NK-92 treated with Interleukin-12 subunit alpha and Interleukin-12 subunit beta, amount 100 ng/mL, for 24 hours (cell line): ENCODE measurements around the gene MKS1.

Experiments used
- DNase-seq: peaks from one replicate; lab custom pipeline; 2025; lab: John Stamatoyannopoulos, UW

Gene MKS1

GRCh38 chr17:58219007-58219788 is at the start of gene MKS1:
MKS1 (minus strand) TSS chr17:58219255; CDS start chr17:58219230, 25 bp downstream.
- DNase-seq: peak; percentile 85

DNA sequence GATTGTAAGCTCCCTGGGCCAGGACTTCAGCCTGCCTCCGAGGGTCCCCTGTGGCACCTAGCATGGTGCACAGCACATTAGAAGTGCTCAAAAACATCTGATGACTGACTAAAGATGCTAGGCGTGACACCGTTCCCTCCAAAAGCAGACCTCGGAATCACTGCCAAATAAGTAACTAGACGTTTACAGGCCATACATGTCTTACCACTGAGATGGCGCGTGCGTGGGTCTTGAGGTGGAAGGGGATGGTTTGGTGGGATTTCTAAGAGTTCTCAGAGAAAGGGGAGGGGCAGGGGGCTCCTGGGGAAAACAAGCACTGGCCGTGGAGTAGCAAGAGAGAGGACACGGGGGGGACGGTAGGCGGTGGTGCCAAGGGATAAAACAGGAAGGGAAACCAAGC is 49.3 kb upstream of the MKS1 start:
- DNase-seq: no peak

DNA sequence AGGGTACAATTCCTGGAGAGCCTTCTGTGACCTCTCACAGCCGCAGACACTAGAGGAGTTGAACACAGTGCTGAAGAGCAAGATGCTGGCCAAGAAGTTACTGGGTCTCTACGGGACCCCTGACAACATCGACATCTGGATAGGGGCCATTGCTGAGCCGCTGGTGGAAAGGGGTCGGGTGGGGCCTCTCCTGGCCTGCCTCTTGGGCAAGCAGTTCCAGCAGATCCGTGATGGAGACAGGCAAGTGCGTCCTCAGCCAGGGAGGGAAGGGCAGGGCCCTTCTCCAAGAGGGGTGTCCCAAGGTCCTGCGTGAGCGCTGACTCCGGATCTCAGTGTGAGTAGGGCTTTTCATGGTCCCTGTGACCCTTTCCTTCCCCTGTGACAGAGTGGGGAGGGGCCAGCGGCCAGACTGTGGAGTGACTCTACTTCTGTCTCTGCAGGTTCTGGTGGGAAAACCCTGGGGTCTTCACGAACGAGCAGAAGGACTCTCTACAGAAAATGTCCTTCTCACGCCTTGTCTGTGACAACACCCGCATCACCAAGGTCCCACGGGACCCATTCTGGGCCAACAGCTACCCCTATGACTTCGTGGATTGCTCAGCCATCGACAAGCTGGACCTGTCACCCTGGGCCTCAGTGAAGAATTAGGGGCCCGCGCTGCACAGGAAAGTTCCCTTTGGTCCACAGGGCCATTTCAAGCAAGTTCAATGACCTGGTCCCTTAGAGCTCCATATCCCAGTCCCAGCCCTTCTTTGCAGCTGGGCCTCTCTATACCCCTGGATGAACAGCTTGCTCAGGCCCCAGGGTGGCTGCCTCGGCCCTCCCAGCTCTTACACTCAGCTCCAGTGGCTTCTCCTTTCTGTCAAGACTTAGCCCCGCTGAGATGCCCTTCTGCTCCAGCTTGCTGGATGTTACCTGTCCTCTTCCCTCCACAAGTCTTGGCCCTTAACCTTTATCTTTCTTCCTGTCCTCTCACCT is 48.6 kb upstream of the MKS1 start:
- no peak for DNase-seq

DNA sequence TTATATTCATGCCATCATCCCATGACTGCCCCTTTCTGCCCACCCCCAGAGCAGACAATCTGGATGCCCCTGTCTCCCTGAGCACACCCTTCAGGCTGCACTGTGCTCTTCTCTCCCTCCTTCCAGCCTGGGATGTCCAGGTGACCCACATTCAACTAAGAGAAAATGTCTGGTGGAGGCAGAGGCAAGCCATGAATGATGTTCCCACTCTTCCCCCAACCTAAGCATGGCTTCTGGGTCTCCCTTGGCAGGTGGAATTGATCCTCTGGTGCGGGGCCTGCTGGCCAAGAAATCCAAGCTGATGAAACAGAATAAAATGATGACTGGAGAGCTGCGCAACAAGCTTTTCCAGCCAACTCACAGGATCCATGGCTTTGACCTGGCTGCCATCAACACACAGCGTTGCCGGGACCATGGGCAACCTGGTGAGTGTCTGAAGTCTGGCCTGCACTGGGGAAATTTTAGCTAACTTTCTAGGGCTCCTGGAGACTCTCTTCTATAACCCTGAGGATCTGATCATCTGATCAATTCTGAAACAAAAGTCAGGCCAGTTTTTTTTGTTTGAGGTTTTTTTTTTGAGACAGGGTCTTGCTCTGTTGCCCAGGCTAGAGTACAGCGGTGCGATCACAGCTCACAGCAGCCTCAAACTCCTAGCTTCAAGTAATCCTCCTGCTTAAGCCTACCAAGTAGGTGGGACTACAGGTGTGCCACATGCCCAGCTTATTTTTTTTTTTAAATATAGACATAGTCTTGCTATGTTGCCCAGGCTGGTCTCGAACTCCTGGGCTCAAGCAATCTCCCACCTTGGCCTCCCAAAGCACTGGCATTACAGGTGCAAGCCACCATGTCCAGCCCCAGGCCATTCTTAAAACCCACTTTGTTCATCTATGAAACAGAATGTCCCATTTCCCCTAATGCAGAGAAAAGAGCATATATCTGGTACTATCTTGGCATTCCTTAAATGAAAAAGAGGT is 47.1 kb upstream of the MKS1 start:
- no peak for DNase-seq

- no peak for DNase-seq
Observed at GRCh38 chr17:58265271-58265670, 46.2 kb upstream of the MKS1 start.

DNA sequence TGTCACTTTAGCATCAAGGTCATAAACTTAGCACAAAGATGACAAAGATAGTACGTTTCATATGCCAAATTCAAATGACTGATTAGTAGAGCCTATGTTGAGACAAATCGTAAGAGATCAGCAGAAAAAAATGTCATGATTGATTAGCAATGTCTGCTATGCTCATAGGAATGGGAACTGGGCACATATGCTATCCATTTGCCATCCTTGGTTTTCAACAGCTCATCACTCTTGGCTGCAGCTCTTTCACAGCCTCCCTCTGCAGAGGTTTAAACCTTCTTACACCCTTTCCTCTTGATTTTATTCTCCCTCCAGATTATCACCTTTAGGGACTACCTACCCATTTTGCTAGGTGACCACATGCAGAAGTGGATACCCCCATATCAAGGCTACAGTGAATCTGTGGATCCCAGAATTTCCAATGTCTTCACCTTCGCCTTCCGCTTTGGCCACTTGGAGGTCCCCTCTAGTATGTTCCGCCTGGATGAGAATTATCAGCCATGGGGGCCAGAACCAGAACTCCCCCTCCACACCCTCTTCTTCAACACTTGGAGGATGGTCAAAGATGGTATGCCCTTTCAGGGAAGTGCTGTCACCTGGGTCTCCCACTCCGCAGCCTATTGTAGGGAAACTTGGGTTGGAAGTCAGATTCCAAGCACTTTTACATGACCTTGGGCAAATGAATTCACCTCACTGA is 45.5 kb upstream of the MKS1 start:
- DNase-seq: no peak

GRCh38 chr17:58263773-58264172 is 44.7 kb upstream of the MKS1 start:
- DNase-seq: no peak

GRCh38 chr17:58262149-58262548 is 43.1 kb upstream of the MKS1 start:
- no peak for DNase-seq

DNA sequence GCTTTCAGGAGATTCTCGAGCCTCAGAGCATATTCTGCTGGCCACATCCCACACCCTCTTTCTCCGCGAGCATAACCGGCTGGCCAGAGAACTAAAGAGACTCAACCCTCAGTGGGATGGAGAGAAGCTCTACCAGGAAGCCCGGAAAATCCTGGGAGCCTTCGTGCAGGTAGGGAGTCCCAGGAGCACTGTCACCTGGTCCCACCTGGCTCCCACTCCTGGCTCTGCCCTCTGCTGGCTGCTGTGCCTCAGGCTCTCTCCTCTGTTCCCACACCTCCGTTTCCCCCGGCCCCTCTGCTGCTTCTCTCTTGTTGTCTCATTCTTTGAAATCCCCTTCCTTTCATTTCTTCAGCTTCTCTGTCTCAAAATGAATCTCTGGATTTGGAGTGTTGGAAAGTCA is 35.7 kb upstream of the MKS1 start:
- DNase-seq: no peak

- no peak for DNase-seq
Observed at GRCh38 chr17:58253082-58253481, 34.0 kb upstream of the MKS1 start.

DNA sequence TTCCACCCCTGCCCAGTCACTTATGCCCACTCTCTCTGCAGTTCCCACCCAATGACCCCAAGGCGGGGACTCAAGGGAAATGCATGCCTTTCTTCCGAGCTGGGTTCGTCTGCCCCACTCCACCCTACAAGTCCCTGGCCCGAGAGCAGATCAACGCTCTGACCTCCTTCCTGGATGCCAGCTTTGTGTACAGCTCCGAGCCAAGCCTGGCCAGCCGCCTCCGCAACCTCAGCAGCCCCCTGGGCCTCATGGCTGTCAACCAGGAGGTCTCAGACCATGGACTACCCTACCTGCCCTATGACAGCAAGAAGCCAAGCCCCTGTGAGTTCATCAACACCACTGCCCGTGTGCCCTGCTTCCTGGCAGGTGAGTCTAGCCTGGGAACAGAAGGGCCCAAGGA is 33.1 kb upstream of the MKS1 start:
- DNase-seq: no peak

GRCh38 chr17:58250344-58251011 is 31.4 kb upstream of the MKS1 start:
- no peak for DNase-seq

GRCh38 chr17:58249270-58250133 is 30.4 kb upstream of the MKS1 start:
- peak; percentile 32 for DNase-seq

DNA sequence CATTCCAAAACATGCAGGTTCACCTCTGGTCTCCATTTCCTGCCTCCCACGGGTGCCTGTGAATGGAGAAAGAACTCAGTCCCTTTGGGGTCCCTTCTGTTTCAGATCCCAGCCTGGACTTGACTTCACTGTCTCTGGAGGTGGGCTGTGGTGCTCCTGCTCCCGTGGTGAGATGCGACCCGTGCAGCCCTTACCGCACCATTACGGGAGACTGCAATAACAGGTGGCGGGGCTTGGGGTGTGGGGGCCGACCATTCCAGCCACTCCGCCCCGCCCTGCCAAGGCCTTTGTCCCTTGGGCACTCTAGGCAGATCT is 29.9 kb upstream of the MKS1 start:
- no peak for DNase-seq

- DNase-seq: no peak
Observed at GRCh38 chr17:58247511-58248363, 28.7 kb upstream of the MKS1 start.

GRCh38 chr17:58246781-58247180 is 27.7 kb upstream of the MKS1 start:
- no peak for DNase-seq

GRCh38 chr17:58246104-58246740 is 27.2 kb upstream of the MKS1 start:
- DNase-seq: no peak

DNA sequence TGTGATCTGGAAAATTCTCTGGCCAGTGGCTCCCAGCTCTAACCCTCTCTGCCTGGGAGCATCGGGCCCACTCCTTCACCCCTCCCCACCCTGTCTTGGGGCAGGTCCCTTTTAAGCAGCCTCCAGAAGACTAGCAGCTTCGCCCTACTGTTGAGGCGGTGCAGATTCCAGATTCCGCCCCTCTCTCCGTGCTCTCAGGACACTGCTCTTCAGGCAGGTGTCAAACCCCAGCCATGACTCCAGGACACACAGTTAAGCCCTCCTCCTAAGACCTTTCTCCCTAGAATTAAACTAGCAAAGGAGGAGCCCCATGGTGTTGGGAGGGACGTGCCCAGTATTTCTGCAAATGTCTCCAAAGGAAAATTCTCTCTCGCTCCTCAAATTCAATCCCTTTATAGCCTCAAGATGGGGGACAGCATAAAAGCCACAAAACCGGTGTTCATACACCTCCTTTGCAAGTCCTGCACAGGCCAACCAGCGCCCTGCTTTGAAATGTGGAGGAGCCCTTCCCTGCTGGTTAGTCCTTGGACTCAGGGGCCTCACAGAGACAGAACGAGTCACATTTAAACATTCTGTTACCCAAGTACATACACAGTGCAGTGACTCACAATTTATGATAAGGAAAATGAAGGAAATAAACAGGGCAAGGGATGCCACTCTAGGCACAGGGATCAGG is 26.5 kb upstream of the MKS1 start:
- no peak for DNase-seq
